B cell (primary cell): ENCODE measurements around the gene PLD1.

ENCODE experiments used
- CTCF ChIP-seq: fragments of 200-600 bp; IDR thresholded peaks from one replicate; pipeline ENCODE4 v1.8.0; 2022; ENCODE audit warnings: antibody characterized with exemption, mild to moderate bottlenecking
- EZH2 ChIP-seq: IDR thresholded peaks from 2 replicates; pipeline ENCODE4 v1.6.1; 2012; ENCODE audit warnings: borderline replicate concordance, low read depth, mild to moderate bottlenecking, moderate library complexity, low read length; ENCODE audit not compliant: insufficient read depth, poor library complexity, severe bottlenecking

- TF ChIP-seq CTCF (no peak), EZH2 (no peak)
These were observed 151.4 kb downstream of the PLD1 start for GRCh38 chr3:171658841-171659240.
